NCI-H146 (cell line): ENCODE results near the gene NOL4L.
"Not testable (repeated sequence)": the region's sequence is repeated elsewhere in the genome, so short reads cannot be mapped to it uniquely, and the experiment has no call there.

Experiments used
- DNase-seq: peaks from one replicate; lab custom pipeline; 2025; lab: John Stamatoyannopoulos, UW

NOL4L gene

GRCh38 chr20:32470025-32470861 lies 114.9 kb downstream of the NOL4L start:
- DNase-seq: peak; percentile 54

- no peak for DNase-seq
Observed at GRCh38 chr20:32468860-32469259, 116.3 kb downstream of the NOL4L start.

GRCh38 chr20:32468313-32468640 lies 116.9 kb downstream of the NOL4L start:
- DNase-seq: no peak

- DNase-seq: no peak
Observed at GRCh38 chr20:32467506-32468312, 117.4 kb downstream of the NOL4L start.

GRCh38 chr20:32466739-32467505 lies 118.2 kb downstream of the NOL4L start:
- DNase-seq: no peak

GRCh38 chr20:32465901-32466675 lies 119.0 kb downstream of the NOL4L start:
- not testable (repeated sequence) for DNase-seq

GRCh38 chr20:32465092-32465900 lies 119.8 kb downstream of the NOL4L start:
- DNase-seq: no peak

GRCh38 chr20:32464401-32465091 lies 120.6 kb downstream of the NOL4L start:
- DNase-seq: no peak

GRCh38 chr20:32463642-32464400 lies 121.3 kb downstream of the NOL4L start:
- DNase-seq: no peak

GRCh38 chr20:32462900-32463641 lies 122.1 kb downstream of the NOL4L start:
- no peak for DNase-seq

GRCh38 chr20:32461836-32462600 lies 123.1 kb downstream of the NOL4L start:
- DNase-seq: no peak

GRCh38 chr20:32460683-32461320 lies 124.3 kb downstream of the NOL4L start:
- no peak for DNase-seq

- no peak for DNase-seq
Observed at GRCh38 chr20:32460231-32460630, 124.9 kb downstream of the NOL4L start.

- DNase-seq: no peak
Observed at GRCh38 chr20:32458837-32459220, 126.3 kb downstream of the NOL4L start.

GRCh38 chr20:32458061-32458836 lies 126.9 kb downstream of the NOL4L start:
- DNase-seq: no peak

GRCh38 chr20:32457479-32457986 lies 127.6 kb downstream of the NOL4L start:
- no peak for DNase-seq
